ENCODE data around the gene ZNF362.

- TF ChIP-seq, protein P1, sequence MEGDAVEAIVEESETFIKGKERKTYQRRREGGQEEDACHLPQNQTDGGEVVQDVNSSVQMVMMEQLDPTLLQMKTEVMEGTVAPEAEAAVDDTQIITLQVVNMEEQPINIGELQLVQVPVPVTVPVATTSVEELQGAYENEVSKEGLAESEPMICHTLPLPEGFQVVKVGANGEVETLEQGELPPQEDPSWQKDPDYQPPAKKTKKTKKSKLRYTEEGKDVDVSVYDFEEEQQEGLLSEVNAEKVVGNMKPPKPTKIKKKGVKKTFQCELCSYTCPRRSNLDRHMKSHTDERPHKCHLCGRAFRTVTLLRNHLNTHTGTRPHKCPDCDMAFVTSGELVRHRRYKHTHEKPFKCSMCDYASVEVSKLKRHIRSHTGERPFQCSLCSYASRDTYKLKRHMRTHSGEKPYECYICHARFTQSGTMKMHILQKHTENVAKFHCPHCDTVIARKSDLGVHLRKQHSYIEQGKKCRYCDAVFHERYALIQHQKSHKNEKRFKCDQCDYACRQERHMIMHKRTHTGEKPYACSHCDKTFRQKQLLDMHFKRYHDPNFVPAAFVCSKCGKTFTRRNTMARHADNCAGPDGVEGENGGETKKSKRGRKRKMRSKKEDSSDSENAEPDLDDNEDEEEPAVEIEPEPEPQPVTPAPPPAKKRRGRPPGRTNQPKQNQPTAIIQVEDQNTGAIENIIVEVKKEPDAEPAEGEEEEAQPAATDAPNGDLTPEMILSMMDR (IDR thresholded peaks at IDR 0.05), result no peak
- TF ChIP-seq EZH2 (IDR thresholded peaks at IDR 0.05), result no peak
- no peak for TF ChIP-seq EZH2phosphoT487 (IDR thresholded peaks at IDR 0.05)
These were observed 88.7 kb downstream of the ZNF362 start for GRCh38 chr1:33344896-33345560.

All from neural progenitor cell (in vitro differentiated cells).